ENCODE data around the gene RAB13. TPM values are rescaled to one million over a fixed set of nuclear protein-coding genes. Genes with fewer than 3 reads are reported as not detected.
A peak's percentile ranks its signal among the peaks of the same experiment; 100 is the strongest.
"Not testable (repeated sequence)": the region's sequence is repeated elsewhere in the genome, so short reads cannot be mapped to it uniquely, and the experiment has no call there.

RAB13 gene
- total and polyA plus RNA-seq, 2 of the 13 experiments (the other 11 are each of a cell fraction or from before 2014, with no cell fraction given), result 15.9 to 24.7 TPM

DNA sequence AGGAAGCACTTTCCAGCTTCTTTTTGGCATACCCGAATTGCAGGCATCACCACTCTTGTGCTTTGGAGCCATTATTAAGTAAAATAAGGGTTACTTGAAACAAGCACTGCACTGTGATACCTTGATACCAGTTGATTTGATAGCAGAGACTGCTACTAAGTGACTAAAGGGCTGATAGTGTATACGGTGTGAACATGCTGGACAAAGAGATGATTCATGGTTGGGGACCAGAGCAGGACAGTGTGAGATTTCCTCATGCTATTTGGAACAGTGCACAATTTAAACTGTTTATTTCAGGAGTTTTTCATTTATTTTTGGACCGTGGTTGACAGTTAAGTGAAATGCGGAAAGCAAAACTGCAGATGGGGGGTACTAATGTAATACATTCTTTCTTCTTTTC lies 14.3 kb upstream of the RAB13 start:
- Histone ChIP-seq H3K4me2 (ENCODE audit: low read depth, low read length) (no peak overlapping the region), H2AFZ (ENCODE audit: low read length) (no peak overlapping the region), H3K27ac (ENCODE audit: extremely low read length, insufficient read depth, low read length) (no peak overlapping the region), H3K4me1 (ENCODE audit: insufficient read depth, low read length) (peaks cover 37% of the 10 kb centered on the region), H3K9ac (ENCODE audit: insufficient read depth, low read depth, low read length) (no peak overlapping the region), H4K20me1 (ENCODE audit: insufficient read depth, low read length) (no peaks in the 10 kb centered on the region), H3K9me3 (ENCODE audit: low read length) (no peaks in the 10 kb centered on the region), H3K79me2 (ENCODE audit: insufficient read depth, low read length) (no peaks in the 10 kb centered on the region), H3K4me3 (replicated peaks in 1 of 3; ENCODE audit: insufficient read depth in 1 of 3, low read depth in 2 of 3, low read length in 3 of 3) (no peak overlapping the region), H3K36me3 (replicated peaks in 1 of 2; ENCODE audit: control insufficient read depth in 1 of 2, insufficient read depth in 2 of 2, low read length in 2 of 2) (no peaks in the 10 kb centered on the region), H3K27me3 (ENCODE audit: control insufficient read depth in 1 of 2, insufficient read depth in 2 of 2, low read length in 2 of 2) (no peaks in the 10 kb centered on the region)
- BruUV-seq (replicated peaks), result no TSS peak
- 27% methylated on average over 4 of the region's 4 CpGs for WGBS (ENCODE audit: low lambda C conversion rate)
- TF ChIP-seq KMT2B (CRISPR knock-in tag; IDR thresholded peaks at IDR 0.05) (no peak), ETV6 (CRISPR knock-in tag; conservative IDR thresholded peaks at IDR 0.05) (no peak)
- DNase-seq (ENCODE audit: low spot score) (no peak), FAIRE-seq (no peak), ATAC-seq (peak; percentile 25; the same call in 1 of the 3 replicates)
- in situ Hi-C loops (cut with HindIII; ENCODE audit: extremely low pct_ligation_motif_present, low pct_unique_long_range_greater_than_20kb), result no loop called here
- ChIA-PET CTCF (ENCODE audit: low intra/inter-chr PET ratio, low total read pairs) (no interaction called here), POLR2A (interaction anchor here (1.9 kb wide), 1 partner anchor 10 kb away, joined by 30 read pairs; the partner anchor contains the start of gene RPS27)
- intact Hi-C loops (cut with micrococcal nuclease; ENCODE audit: unreplicated experiment), result no loop called here

DNA sequence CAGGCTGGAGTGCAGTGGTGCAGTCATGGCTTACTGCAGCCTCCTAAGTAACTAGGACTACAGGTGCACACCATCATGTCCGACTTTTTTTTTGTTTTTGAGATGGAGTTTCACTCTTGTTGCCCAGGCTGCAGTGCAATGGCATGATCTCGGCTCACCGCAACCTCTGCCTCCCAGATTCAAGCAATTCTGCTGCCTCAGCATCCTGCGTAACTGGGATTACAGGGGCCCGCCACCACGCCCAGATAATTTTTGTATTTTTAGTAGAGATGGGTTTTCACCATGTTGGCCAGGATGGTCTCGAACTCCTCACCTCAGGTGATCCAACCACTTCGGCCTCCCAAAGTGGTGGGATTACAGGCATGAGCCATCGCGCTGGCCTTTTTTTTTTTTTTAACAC lies 10.7 kb upstream of the RAB13 start:
- in situ Hi-C loops (cut with HindIII; ENCODE audit: extremely low pct_ligation_motif_present, low pct_unique_long_range_greater_than_20kb); POLR2A ChIA-PET; FAIRE-seq: not testable (repeated sequence)

More for the DNA sequence above, 10.7 kb upstream of the RAB13 start:
- H3K27me3 ChIP-seq (ENCODE audit: control insufficient read depth in 1 of 2, insufficient read depth in 2 of 2, low read length in 2 of 2); H3K27ac ChIP-seq (ENCODE audit: extremely low read length, insufficient read depth, low read length); H3K9me3 ChIP-seq (ENCODE audit: low read length); H3K4me2 ChIP-seq (ENCODE audit: low read depth, low read length); intact Hi-C loops (cut with micrococcal nuclease; ENCODE audit: unreplicated experiment); BruUV-seq (replicated peaks); DNase-seq (ENCODE audit: low spot score); H3K4me3 ChIP-seq (replicated peaks in 1 of 3; ENCODE audit: insufficient read depth in 1 of 3, low read depth in 2 of 3, low read length in 3 of 3); H3K79me2 ChIP-seq (ENCODE audit: insufficient read depth, low read length); H2AFZ ChIP-seq (ENCODE audit: low read length); CTCF ChIA-PET (ENCODE audit: low intra/inter-chr PET ratio, low total read pairs); H3K9ac ChIP-seq (ENCODE audit: insufficient read depth, low read depth, low read length): not testable (repeated sequence)
- H3K36me3 ChIP-seq (replicated peaks in 1 of 2; ENCODE audit: control insufficient read depth in 1 of 2, insufficient read depth in 2 of 2, low read length in 2 of 2), result peaks cover 2 to 13% of the 10 kb centered on the region in 2 experiments; a peak in 4 of 5 replicates
- TF ChIP-seq MAFF (IDR thresholded peaks at IDR 0.05; ENCODE audit: low read depth, low read length) (peak; percentile 40; the same call in 1 of the 2 replicates), MAFK (conservative IDR thresholded peaks at IDR 0.05 in 1 of 2, IDR thresholded peaks at IDR 0.05 in 1 of 2; ENCODE audit: low read length in 2 of 2) (peak; percentile 16 to 67; a peak in 3 of 4 replicates)
- ATAC-seq, result peak; percentile 18
- H4K20me1 ChIP-seq (ENCODE audit: insufficient read depth, low read length), result peaks cover 12% of the 10 kb centered on the region
- 89% methylated on average over 10 of the region's 10 CpGs for WGBS (ENCODE audit: low lambda C conversion rate)
- H3K4me1 ChIP-seq (ENCODE audit: insufficient read depth, low read length), result peaks cover 49% of the 10 kb centered on the region
